HUES48 (cell line): Measurements from ENCODE around the gene PIAS1.
"Not testable (repeated sequence)": the region's sequence is repeated elsewhere in the genome, so short reads cannot be mapped to it uniquely, and the experiment has no call there.

Experiments used
- H3K27ac ChIP-seq: one replicate; pipeline ENCODE4 v1.7.0; 2013; ENCODE audit warnings: low read depth, low read length, inconsistent platforms
- H3K27me3 ChIP-seq: 2 replicates; pipeline ENCODE4 v1.6.1; 2013; ENCODE audit warnings: mild to moderate bottlenecking, low read length; ENCODE audit not compliant: control insufficient read depth, insufficient read depth
- H3K36me3 ChIP-seq: 2 replicates; pipeline ENCODE4 v1.6.1; 2013; ENCODE audit warnings: low read length; ENCODE audit not compliant: control insufficient read depth, insufficient read depth
- H3K4me1 ChIP-seq: 2 replicates; pipeline ENCODE4 v1.6.1; 2013; ENCODE audit warnings: mild to moderate bottlenecking, low read length; ENCODE audit not compliant: control insufficient read depth, insufficient read depth
- H3K4me3 ChIP-seq: 2 replicates; pipeline ENCODE4 v1.5.1; 2013; ENCODE audit warnings: mild to moderate bottlenecking, low read depth, low read length
- H3K9ac ChIP-seq: 2 replicates; pipeline ENCODE4 v1.6.1; 2013; ENCODE audit warnings: mild to moderate bottlenecking, low read depth, low read length, moderate library complexity
- H3K9me3 ChIP-seq: 2 replicates; pipeline ENCODE4 v1.6.1; 2013; ENCODE audit warnings: low read length; ENCODE audit not compliant: control insufficient read depth, insufficient read depth

The PIAS1 gene

DNA sequence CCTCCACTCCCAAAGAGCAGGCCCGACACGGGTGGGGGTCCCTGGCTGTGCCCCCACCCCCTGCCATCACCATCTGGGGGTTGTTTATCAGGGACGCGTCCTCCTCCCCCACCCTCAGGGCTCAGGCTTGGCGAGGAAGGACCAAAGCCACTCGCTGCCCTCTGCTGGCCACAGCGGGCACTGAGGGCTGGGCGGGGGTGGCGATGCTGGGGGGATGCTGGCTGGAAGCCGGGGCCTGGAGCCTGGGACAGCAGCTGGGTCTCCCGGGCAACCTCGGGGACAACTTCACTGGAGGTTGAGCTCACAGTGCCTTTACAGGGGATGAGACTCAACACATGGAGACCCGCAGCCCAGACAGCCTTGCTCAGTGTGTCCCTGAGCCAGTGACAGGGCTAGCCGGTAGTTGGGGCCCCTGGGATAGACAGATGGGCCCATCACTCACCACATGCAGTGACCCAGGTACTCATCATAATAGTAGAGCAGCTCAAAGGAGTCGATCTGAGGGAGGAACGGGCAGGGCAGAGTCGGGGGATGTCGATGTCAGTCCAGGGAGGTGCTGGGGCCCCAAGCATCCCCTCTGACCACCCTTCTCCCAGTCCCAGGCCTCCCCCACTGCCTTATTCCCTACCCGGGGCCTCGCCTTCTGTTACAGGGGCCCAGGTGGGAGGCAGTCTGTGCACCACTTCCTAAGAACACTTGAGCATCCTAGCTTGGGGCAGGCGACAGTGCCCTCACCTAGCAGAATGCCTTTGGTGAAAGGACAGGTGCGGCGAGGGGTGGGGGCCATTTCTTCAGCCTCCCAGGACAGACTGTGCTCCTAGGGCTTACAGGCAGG, 156.9 kb downstream of the PIAS1 start:
- Histone ChIP-seq H3K4me1 (peaks cover 14% of the 10 kb centered on the region), H3K9ac (no peak overlapping the region), H3K27ac (no peak overlapping the region), H3K9me3 (no peaks in the 10 kb centered on the region), H3K36me3 (peaks cover 32% of the 10 kb centered on the region), H3K27me3 (no peaks in the 10 kb centered on the region), H3K4me3 (no peak overlapping the region)

DNA sequence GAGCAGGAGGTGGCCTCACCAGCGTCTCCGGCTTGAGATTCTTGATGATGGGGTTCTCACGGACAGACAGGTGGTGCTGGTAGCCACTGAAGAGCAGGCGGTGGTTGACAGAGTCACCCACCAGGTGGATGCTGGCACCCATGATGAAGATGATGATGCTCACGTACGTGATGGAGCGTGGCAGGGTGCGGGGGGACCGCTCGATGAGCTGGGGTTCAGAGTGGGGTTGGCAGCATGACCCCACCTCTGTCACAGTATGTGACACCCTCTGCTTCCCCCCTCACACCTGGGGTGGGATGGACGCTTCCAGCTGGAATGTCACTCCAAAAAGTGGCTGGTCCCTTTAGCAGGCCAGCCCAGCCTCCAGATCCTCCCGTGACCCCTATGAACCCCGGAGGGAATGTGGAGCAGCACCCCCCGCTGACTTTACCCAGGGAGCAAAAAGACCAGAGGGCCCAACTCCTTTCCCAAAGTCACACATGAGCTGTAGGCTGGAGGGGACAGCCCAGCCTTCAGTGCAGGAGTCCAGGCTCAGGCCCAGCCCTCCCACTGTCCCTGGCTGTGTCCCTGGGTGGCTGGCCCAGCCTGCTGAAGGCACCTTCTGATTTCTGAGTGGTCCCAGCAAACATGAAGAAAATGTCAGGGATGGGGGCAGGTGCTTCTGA, 157.7 kb downstream of the PIAS1 start:
- Histone ChIP-seq H3K36me3 (peaks cover 39% of the 10 kb centered on the region), H3K27me3 (no peaks in the 10 kb centered on the region)

GRCh38 chr15:68213491-68213845, 159.4 kb downstream of the PIAS1 start:
- peaks cover 47% of the 10 kb centered on the region for H3K36me3 ChIP-seq

More for the DNA sequence above, 157.7 kb downstream of the PIAS1 start:
- no peak overlapping the region for H3K9ac ChIP-seq
- H3K27ac ChIP-seq = no peak overlapping the region
- H3K9me3 ChIP-seq = no peaks in the 10 kb centered on the region
- H3K4me3 ChIP-seq = no peak overlapping the region
- H3K4me1 ChIP-seq = peaks cover 6% of the 10 kb centered on the region

DNA sequence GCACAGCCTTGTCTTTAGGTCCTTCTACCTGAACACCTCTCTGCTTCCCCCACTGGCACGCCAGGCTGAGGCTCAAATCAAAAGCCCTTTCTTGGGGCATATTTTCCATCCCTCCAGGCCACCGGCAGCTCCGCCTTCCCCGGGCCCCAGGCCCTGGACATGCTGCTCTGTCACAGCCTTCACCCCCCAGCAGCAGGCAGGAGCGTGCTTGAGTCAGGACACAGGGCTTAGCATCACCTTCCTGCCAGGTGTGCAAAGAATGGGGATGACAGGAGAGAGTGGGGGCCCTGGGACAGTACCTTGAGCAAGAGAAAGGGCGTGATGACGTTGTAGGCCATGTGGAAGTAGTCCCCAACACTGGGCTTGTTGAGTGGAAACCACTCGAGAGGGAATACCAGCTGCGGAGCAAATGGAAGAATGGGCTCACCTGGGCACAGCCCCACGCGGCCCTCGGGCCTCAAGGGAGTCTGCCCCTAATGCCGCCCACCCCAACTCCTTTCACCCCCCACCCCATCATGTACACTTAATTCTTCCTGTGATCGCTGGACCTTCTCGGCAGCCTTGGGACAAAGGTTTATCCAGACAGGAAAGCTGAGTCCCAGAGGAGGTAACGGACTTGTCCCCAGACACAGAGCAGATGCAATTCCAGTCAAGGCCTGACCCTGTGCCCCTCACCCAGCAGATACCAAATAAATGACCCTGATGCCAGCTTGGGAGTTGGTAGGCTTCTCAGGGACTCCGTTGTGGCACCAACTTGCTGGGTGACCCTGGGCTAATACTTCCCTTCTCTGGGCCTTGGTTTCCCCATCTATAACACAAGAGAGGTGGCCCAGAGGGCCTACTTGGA, 160.1 kb downstream of the PIAS1 start:
- Histone ChIP-seq H3K9me3 (no peaks in the 10 kb centered on the region), H3K27me3 (no peaks in the 10 kb centered on the region), H3K4me1 (peaks cover 3% of the 10 kb centered on the region; the same call in 1 of the 2 replicates), H3K9ac (no peak overlapping the region), H3K4me3 (no peak overlapping the region), H3K27ac (no peak overlapping the region), H3K36me3 (peaks cover 47% of the 10 kb centered on the region)

More at GRCh38 chr15:68213491-68213845, 159.4 kb downstream of the PIAS1 start:
- not testable (repeated sequence) for H3K27me3 ChIP-seq, H3K27ac ChIP-seq, H3K4me1 ChIP-seq, H3K4me3 ChIP-seq, H3K9ac ChIP-seq, H3K9me3 ChIP-seq

DNA sequence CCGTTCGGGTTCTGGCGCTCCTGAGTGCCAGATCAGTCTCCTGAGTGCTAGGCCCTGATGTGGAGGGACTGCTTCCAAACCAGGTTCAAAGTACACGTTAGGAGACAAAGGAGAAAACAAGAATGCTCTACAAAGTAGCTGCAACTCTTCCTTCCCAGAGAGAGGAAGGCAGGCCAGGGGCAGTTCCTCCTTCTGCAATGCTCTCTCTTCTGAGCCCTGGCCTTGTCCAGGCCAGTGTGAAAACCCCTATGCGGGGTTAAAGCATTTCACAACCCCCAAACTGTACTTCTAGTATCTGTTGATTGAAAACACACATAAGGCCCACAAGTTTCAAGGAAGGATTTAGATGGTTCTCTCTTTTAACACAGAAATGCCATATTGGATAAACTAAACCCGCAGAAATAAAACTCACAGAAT, 160.7 kb downstream of the PIAS1 start:
- Histone ChIP-seq H3K4me1 (peaks cover 3% of the 10 kb centered on the region; the same call in 1 of the 2 replicates), H3K36me3 (peaks cover 48% of the 10 kb centered on the region), H3K27me3 (no peaks in the 10 kb centered on the region), H3K27ac (no peak overlapping the region), H3K4me3 (no peak overlapping the region), H3K9ac (no peak overlapping the region), H3K9me3 (no peaks in the 10 kb centered on the region)

GRCh38 chr15:68217341-68217740, 163.2 kb downstream of the PIAS1 start:
- no peak overlapping the region for H3K4me3 ChIP-seq
- no peak overlapping the region for H3K9ac ChIP-seq
- no peaks in the 10 kb centered on the region for H3K27me3 ChIP-seq
- H3K27ac ChIP-seq = no peak overlapping the region
- H3K9me3 ChIP-seq = no peaks in the 10 kb centered on the region
- no peaks in the 10 kb centered on the region for H3K4me1 ChIP-seq
- H3K36me3 ChIP-seq = peaks cover 40% of the 10 kb centered on the region

DNA sequence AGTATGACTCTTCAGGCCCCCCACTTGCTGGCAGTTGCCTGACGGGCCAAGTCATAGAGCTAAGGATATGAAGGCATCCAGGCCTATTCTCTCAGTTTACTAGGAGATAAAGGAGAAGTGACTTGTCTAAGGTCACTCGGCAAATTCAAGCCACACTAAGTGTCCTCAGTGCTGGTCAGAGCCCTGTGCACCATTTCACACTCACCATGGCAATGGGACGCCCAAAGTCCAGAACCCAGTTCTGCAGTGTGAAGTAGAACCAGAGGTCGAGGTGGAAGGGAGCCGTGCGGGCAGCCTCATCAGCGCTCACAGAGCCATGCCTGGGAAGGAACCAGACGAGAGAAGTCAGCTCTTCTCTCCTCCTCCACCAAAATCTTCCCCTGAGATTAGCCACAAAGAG, 164.2 kb downstream of the PIAS1 start:
- Histone ChIP-seq H3K27me3 (no peaks in the 10 kb centered on the region), H3K36me3 (peaks cover 40% of the 10 kb centered on the region), H3K27ac (no peak overlapping the region), H3K9ac (no peak overlapping the region), H3K9me3 (peaks cover 2% of the 10 kb centered on the region; the same call in 1 of the 2 replicates), H3K4me3 (no peak overlapping the region), H3K4me1 (no peaks in the 10 kb centered on the region)

- peaks cover 40% of the 10 kb centered on the region for H3K36me3 ChIP-seq
- H3K27ac ChIP-seq = no peak overlapping the region
Observed at GRCh38 chr15:68218847-68219798, 165.0 kb downstream of the PIAS1 start.

DNA sequence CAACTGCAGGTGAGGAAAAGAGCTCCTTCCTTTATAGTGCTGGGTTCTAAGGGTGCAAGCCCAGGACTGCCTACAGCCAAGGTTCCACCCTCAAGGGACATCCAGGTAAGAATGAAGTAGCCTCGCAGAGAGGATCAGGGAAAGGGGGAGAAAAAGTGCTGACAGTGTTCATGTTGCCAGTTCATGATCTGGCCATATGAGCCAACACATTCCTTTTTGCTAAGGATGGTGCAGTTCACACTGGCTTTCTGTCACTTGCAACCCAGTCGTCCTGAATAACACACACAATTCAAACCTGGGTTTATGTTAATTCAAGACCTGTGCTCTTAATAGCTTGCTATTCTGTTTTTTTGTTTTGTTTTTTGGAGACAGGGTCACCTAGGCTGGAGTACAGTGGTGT, 166.4 kb downstream of the PIAS1 start:
- no peak overlapping the region for H3K9ac ChIP-seq
- no peaks in the 10 kb centered on the region for H3K27me3 ChIP-seq
- H3K27ac ChIP-seq = no peak overlapping the region
- no peaks in the 10 kb centered on the region for H3K4me1 ChIP-seq
- H3K4me3 ChIP-seq = no peak overlapping the region
- peaks cover 4% of the 10 kb centered on the region; the same call in 1 of the 2 replicates for H3K9me3 ChIP-seq
- peaks cover 38% of the 10 kb centered on the region for H3K36me3 ChIP-seq

More at GRCh38 chr15:68218847-68219798, 165.0 kb downstream of the PIAS1 start:
- H3K9me3 ChIP-seq = peaks cover 4% of the 10 kb centered on the region; the same call in 1 of the 2 replicates
- no peaks in the 10 kb centered on the region for H3K4me1 ChIP-seq
- no peak overlapping the region for H3K4me3 ChIP-seq
- H3K27me3 ChIP-seq = no peaks in the 10 kb centered on the region
- no peak overlapping the region for H3K9ac ChIP-seq

DNA sequence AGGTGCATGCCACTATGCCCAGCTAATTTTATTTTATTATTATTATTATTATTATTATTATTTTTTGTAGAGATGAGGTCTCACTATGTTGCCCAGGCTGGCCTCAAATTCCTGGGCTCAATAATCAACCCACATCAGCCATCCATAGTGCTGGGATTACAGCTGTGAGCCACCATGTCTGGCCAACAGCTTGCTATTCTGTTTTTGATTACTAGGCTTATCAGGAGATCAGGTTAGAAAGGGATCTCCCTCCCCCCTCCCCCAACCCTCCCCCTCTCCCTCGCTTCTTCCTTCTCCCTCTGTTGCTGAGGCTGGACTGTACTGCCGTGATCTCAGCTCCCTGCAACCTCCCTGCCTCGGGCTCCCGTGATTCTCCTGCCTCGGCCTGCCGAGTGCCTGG, 166.9 kb downstream of the PIAS1 start:
- Histone ChIP-seq H3K9me3 (peaks cover 4% of the 10 kb centered on the region; the same call in 1 of the 2 replicates), H3K27ac (no peak overlapping the region), H3K4me3 (no peak overlapping the region), H3K27me3 (no peaks in the 10 kb centered on the region), H3K4me1 (no peaks in the 10 kb centered on the region), H3K36me3 (peaks cover 33% of the 10 kb centered on the region), H3K9ac (no peak overlapping the region)
